ENCODE measurements around the gene PPM1D.
"Not testable (repeated sequence)": the region's sequence is repeated elsewhere in the genome, so short reads cannot be mapped to it uniquely, and the experiment has no call there.

PPM1D gene

DNA sequence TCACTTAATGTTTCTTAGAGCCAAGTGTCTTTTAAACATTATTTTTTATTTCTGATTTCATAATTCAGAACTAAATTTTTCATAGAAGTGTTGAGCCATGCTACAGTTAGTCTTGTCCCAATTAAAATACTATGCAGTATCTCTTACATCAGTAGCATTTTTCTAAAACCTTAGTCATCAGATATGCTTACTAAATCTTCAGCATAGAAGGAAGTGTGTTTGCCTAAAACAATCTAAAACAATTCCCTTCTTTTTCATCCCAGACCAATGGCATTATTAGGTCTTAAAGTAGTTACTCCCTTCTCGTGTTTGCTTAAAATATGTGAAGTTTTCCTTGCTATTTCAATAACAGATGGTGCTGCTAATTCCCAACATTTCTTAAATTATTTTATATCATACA lies 64.0 kb downstream of the PPM1D start:
- no peaks in the 10 kb centered on the region for H3K27me3 ChIP-seq (ENCODE audit: low read length)
- H3F3A ChIP-seq (ENCODE audit: insufficient read depth): no peaks in the 10 kb centered on the region
- H3K36me3 ChIP-seq (ENCODE audit: low read length): peaks cover 4% of the 10 kb centered on the region; the same call in 1 of the 2 replicates
- no peak overlapping the region for H3K4me2 ChIP-seq (ENCODE audit: low read depth, low read length, poor library complexity, severe bottlenecking)
- H3K9me2 ChIP-seq (replicated peaks; ENCODE audit: insufficient read depth, low read length): no peaks in the 10 kb centered on the region
- TF ChIP-seq, protein P1, sequence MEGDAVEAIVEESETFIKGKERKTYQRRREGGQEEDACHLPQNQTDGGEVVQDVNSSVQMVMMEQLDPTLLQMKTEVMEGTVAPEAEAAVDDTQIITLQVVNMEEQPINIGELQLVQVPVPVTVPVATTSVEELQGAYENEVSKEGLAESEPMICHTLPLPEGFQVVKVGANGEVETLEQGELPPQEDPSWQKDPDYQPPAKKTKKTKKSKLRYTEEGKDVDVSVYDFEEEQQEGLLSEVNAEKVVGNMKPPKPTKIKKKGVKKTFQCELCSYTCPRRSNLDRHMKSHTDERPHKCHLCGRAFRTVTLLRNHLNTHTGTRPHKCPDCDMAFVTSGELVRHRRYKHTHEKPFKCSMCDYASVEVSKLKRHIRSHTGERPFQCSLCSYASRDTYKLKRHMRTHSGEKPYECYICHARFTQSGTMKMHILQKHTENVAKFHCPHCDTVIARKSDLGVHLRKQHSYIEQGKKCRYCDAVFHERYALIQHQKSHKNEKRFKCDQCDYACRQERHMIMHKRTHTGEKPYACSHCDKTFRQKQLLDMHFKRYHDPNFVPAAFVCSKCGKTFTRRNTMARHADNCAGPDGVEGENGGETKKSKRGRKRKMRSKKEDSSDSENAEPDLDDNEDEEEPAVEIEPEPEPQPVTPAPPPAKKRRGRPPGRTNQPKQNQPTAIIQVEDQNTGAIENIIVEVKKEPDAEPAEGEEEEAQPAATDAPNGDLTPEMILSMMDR (IDR thresholded peaks at IDR 0.05; ENCODE audit: insufficient read depth, low read length, poor library complexity, severe bottlenecking): no peak
- H4K20me1 ChIP-seq (ENCODE audit: low read depth, low read length): no peaks in the 10 kb centered on the region
- H3K9me3 ChIP-seq (ENCODE audit: insufficient read depth, low read length): no peaks in the 10 kb centered on the region
- H3K27ac ChIP-seq (ENCODE audit: low read depth, low read length): no peak overlapping the region
- H3K9ac ChIP-seq (ENCODE audit: low read length): no peak overlapping the region
- no peak overlapping the region for H3K4me3 ChIP-seq (ENCODE audit: insufficient read depth, low read length, poor library complexity, severe bottlenecking)
- no peak overlapping the region for H2AFZ ChIP-seq (ENCODE audit: low read depth, low read length, severe bottlenecking)
- H3K79me2 ChIP-seq (ENCODE audit: insufficient read depth, low read length): no peaks in the 10 kb centered on the region

DNA sequence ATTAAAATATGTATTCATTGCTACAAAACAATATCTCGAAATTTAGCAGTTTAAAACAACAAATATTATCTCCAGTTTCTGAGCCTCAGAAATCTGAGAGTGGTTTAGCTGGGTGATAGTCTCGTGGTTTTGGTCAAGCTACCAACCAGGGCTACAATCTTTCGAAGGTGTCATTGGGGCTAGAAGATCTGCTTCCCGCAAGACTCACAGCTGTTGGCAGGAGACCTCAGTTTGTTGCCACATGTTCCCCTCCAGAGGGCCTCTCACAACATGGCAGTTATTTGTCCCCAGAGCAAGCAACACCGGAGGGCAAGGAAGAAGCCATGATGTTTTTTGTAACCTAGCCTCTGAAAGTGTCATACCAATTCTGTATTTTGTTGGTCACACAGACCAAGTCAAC lies 65.6 kb downstream of the PPM1D start:
- no peaks in the 10 kb centered on the region for H3K9me3 ChIP-seq (ENCODE audit: insufficient read depth, low read length)

DNA sequence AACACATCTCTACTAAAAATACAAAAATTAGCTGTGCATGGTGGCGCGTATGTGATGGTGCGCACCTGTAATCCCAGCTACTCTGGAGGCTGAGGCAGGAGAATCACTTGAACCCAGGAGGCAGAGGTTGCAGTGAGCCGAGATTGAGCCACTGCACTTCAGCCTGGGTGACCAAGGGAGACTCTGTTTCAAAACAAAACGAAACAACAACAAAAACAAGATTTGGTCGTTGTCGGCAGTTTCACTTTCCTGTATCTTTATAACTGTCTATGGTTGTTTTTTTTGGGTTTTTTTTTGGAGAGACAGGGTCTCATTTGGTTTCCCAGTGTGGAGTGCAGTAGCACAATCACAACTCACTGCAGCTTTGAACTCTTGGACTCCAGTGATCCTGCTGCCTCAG lies 68.7 kb downstream of the PPM1D start:
- H2AFZ ChIP-seq (ENCODE audit: low read depth, low read length, severe bottlenecking); H3K27ac ChIP-seq (ENCODE audit: low read depth, low read length); H3K79me2 ChIP-seq (ENCODE audit: insufficient read depth, low read length); H3K27me3 ChIP-seq (ENCODE audit: low read length); H3K4me3 ChIP-seq (ENCODE audit: insufficient read depth, low read length, poor library complexity, severe bottlenecking); H3K4me2 ChIP-seq (ENCODE audit: low read depth, low read length, poor library complexity, severe bottlenecking); H3K9me3 ChIP-seq (ENCODE audit: insufficient read depth, low read length); H3K36me3 ChIP-seq (ENCODE audit: low read length); H4K20me1 ChIP-seq (ENCODE audit: low read depth, low read length); H3F3A ChIP-seq (ENCODE audit: insufficient read depth); H3K9me2 ChIP-seq (replicated peaks; ENCODE audit: insufficient read depth, low read length); H3K9ac ChIP-seq (ENCODE audit: low read length): not testable (repeated sequence)

More for the DNA sequence above, 65.6 kb downstream of the PPM1D start:
- Histone ChIP-seq H3K27ac (ENCODE audit: low read depth, low read length) (no peak overlapping the region), H3K36me3 (ENCODE audit: low read length) (peaks cover 4% of the 10 kb centered on the region; the same call in 1 of the 2 replicates), H3K9ac (ENCODE audit: low read length) (no peak overlapping the region), H3K4me2 (ENCODE audit: low read depth, low read length, poor library complexity, severe bottlenecking) (no peak overlapping the region), H3K9me2 (replicated peaks; ENCODE audit: insufficient read depth, low read length) (no peaks in the 10 kb centered on the region), H3K4me3 (ENCODE audit: insufficient read depth, low read length, poor library complexity, severe bottlenecking) (no peak overlapping the region), H3K27me3 (ENCODE audit: low read length) (no peaks in the 10 kb centered on the region), H3K79me2 (ENCODE audit: insufficient read depth, low read length) (no peaks in the 10 kb centered on the region), H3F3A (ENCODE audit: insufficient read depth) (no peaks in the 10 kb centered on the region), H2AFZ (ENCODE audit: low read depth, low read length, severe bottlenecking) (no peak overlapping the region), H4K20me1 (ENCODE audit: low read depth, low read length) (no peaks in the 10 kb centered on the region)
- TF ChIP-seq, protein P1 (IDR thresholded peaks at IDR 0.05; ENCODE audit: insufficient read depth, low read length, poor library complexity, severe bottlenecking): no peak
- TF ChIP-seq EZH2phosphoT487 (conservative IDR thresholded peaks at IDR 0.05; ENCODE audit: low read length): no peak

DNA sequence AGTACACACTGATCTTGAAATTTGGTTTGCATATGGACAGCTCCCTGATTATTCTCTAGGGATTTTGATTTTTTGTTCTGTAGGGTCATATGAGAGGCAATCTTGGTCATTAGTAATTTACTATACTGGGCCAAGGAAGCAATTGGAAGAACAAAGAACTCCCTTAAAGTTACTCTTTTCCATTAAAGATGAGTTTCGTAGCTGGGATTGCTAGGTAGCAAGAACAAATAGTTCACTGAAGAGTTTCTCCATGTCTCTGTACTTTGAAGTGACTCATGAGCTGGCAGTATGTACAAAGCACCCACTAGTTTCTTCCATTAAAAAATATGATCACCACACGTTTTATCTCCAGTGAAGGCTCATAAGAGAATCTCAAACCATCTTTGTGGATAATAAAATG lies 71.5 kb downstream of the PPM1D start:
- TF ChIP-seq EZH2phosphoT487 (conservative IDR thresholded peaks at IDR 0.05; ENCODE audit: low read length): no peak
- TF ChIP-seq, protein P1 (IDR thresholded peaks at IDR 0.05; ENCODE audit: insufficient read depth, low read length, poor library complexity, severe bottlenecking): no peak
- no peaks in the 10 kb centered on the region for H4K20me1 ChIP-seq (ENCODE audit: low read depth, low read length)
- H2AFZ ChIP-seq (ENCODE audit: low read depth, low read length, severe bottlenecking): no peak overlapping the region

DNA sequence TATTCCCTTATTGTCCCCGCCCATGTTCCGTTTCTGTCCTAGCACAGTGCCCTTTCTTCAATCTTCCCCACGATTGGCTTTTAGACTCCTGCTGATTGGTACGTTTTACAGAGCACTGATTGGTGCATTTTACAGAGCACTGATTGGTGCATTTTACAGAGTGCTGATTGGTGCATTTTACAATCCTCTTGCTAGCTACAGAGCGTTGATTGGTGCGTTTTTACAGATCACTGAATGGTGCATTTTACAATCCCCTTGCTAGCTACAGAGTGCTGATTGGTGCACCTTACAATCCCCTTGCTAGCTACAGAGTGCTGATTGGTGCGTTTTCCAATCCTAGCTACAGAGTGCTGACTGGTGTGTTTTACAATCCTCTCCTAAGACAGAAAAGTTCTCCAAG lies 74.6 kb downstream of the PPM1D start:
- not testable (repeated sequence) for H3K27me3 ChIP-seq (ENCODE audit: low read length); H3K79me2 ChIP-seq (ENCODE audit: insufficient read depth, low read length); H3K9ac ChIP-seq (ENCODE audit: low read length); H2AFZ ChIP-seq (ENCODE audit: low read depth, low read length, severe bottlenecking); H3F3A ChIP-seq (ENCODE audit: insufficient read depth); H4K20me1 ChIP-seq (ENCODE audit: low read depth, low read length); H3K4me3 ChIP-seq (ENCODE audit: insufficient read depth, low read length, poor library complexity, severe bottlenecking); H3K36me3 ChIP-seq (ENCODE audit: low read length); H3K4me2 ChIP-seq (ENCODE audit: low read depth, low read length, poor library complexity, severe bottlenecking); H3K9me2 ChIP-seq (replicated peaks; ENCODE audit: insufficient read depth, low read length); H3K9me3 ChIP-seq (ENCODE audit: insufficient read depth, low read length); H3K27ac ChIP-seq (ENCODE audit: low read depth, low read length)

More for the DNA sequence above, 71.5 kb downstream of the PPM1D start:
- Histone ChIP-seq H3K27me3 (ENCODE audit: low read length) (no peaks in the 10 kb centered on the region), H3K9me3 (ENCODE audit: insufficient read depth, low read length) (0 out of 2 replicates have a peak, but pooled peaks cover 4% of the 10 kb centered on the region), H3F3A (ENCODE audit: insufficient read depth) (no peaks in the 10 kb centered on the region), H3K9me2 (replicated peaks; ENCODE audit: insufficient read depth, low read length) (no peaks in the 10 kb centered on the region), H3K79me2 (ENCODE audit: insufficient read depth, low read length) (no peaks in the 10 kb centered on the region), H3K36me3 (ENCODE audit: low read length) (no peaks in the 10 kb centered on the region), H3K9ac (ENCODE audit: low read length) (no peak overlapping the region), H3K4me3 (ENCODE audit: insufficient read depth, low read length, poor library complexity, severe bottlenecking) (no peak overlapping the region), H3K27ac (ENCODE audit: low read depth, low read length) (no peak overlapping the region), H3K4me2 (ENCODE audit: low read depth, low read length, poor library complexity, severe bottlenecking) (no peak overlapping the region)
